IPS-18a (cell line): ENCODE data around the gene SIGLEC7.

ENCODE experiments used
- H3K27ac ChIP-seq: one replicate; pipeline ENCODE4 v1.5.1; 2013; ENCODE audit warnings: low read length
- H3K27me3 ChIP-seq: one replicate; pipeline ENCODE4 v1.6.1; 2013; ENCODE audit warnings: mild to moderate bottlenecking, low read length; ENCODE audit not compliant: control insufficient read depth, insufficient read depth
- H3K36me3 ChIP-seq: one replicate; pipeline ENCODE4 v1.6.1; 2013; ENCODE audit warnings: low read depth, low read length; ENCODE audit not compliant: control insufficient read depth
- H3K4me1 ChIP-seq: one replicate; pipeline ENCODE4 v1.6.1; 2013; ENCODE audit warnings: low read depth, low read length; ENCODE audit not compliant: control insufficient read depth
- H3K4me3 ChIP-seq: one replicate; pipeline ENCODE4 v1.5.1; 2013; ENCODE audit warnings: low read length
- H3K9ac ChIP-seq: one replicate; pipeline ENCODE4 v1.6.1; 2013; ENCODE audit warnings: mild to moderate bottlenecking, low read length, moderate library complexity
- H3K9me3 ChIP-seq: one replicate; pipeline ENCODE4 v1.6.1; 2013; ENCODE audit warnings: low read depth, low read length; ENCODE audit not compliant: control insufficient read depth

The SIGLEC7 gene

GRCh38 chr19:51195616-51196015, 53.5 kb downstream of the SIGLEC7 start:
- Histone ChIP-seq H3K9me3 (no peaks in the 10 kb centered on the region), H3K36me3 (no peaks in the 10 kb centered on the region), H3K27me3 (no peaks in the 10 kb centered on the region), H3K9ac (no peak overlapping the region), H3K27ac (no peak overlapping the region), H3K4me1 (no peaks in the 10 kb centered on the region), H3K4me3 (no peak overlapping the region)

- no peak overlapping the region for H3K27ac ChIP-seq
- no peak overlapping the region for H3K9ac ChIP-seq
- no peaks in the 10 kb centered on the region for H3K9me3 ChIP-seq
- H3K4me3 ChIP-seq, result no peak overlapping the region
- H3K27me3 ChIP-seq, result no peaks in the 10 kb centered on the region
- H3K36me3 ChIP-seq, result no peaks in the 10 kb centered on the region
- no peaks in the 10 kb centered on the region for H3K4me1 ChIP-seq
Measured at GRCh38 chr19:51196181-51196580, 54.1 kb downstream of the SIGLEC7 start.

GRCh38 chr19:51198641-51199040, 56.5 kb downstream of the SIGLEC7 start:
- no peak overlapping the region for H3K9ac ChIP-seq
- H3K27me3 ChIP-seq, result no peaks in the 10 kb centered on the region
- H3K4me1 ChIP-seq, result no peaks in the 10 kb centered on the region

GRCh38 chr19:51200071-51200666, 58.1 kb downstream of the SIGLEC7 start:
- Histone ChIP-seq H3K36me3 (no peaks in the 10 kb centered on the region), H3K9ac (no peak overlapping the region), H3K9me3 (no peaks in the 10 kb centered on the region), H3K27ac (no peak overlapping the region), H3K4me1 (no peaks in the 10 kb centered on the region), H3K4me3 (no peak overlapping the region), H3K27me3 (no peaks in the 10 kb centered on the region)

More at GRCh38 chr19:51198641-51199040, 56.5 kb downstream of the SIGLEC7 start:
- H3K9me3 ChIP-seq, result no peaks in the 10 kb centered on the region
- no peak overlapping the region for H3K4me3 ChIP-seq
- no peak overlapping the region for H3K27ac ChIP-seq
- no peaks in the 10 kb centered on the region for H3K36me3 ChIP-seq

- Histone ChIP-seq H3K4me1 (no peaks in the 10 kb centered on the region), H3K27ac (no peak overlapping the region), H3K4me3 (no peak overlapping the region), H3K9ac (no peak overlapping the region), H3K36me3 (no peaks in the 10 kb centered on the region), H3K9me3 (no peaks in the 10 kb centered on the region), H3K27me3 (no peaks in the 10 kb centered on the region)
Measured at GRCh38 chr19:51201712-51202111, 59.6 kb downstream of the SIGLEC7 start.
